Astrocyte of the cerebellum (primary cell): ENCODE measurements around the gene PROCR.
"Not testable (repeated sequence)": the region's sequence is repeated elsewhere in the genome, so short reads cannot be mapped to it uniquely, and the experiment has no call there.

ENCODE experiments used
- DNase-seq: peaks from one replicate; pipeline ENCODE4 v3.0.0-alpha.2; 2011; ENCODE audit warnings: low read depth
- H3K4me3 ChIP-seq: 2 replicates; pipeline ENCODE4 v1.5.1; 2011; ENCODE audit warnings: mild to moderate bottlenecking, low read depth, low read length, moderate library complexity
- CTCF ChIP-seq: IDR thresholded peaks from 2 replicates; pipeline ENCODE4 v1.5.1; 2012; ENCODE audit warnings: low read length, low read depth, moderate library complexity, mild to moderate bottlenecking; ENCODE audit errors: missing control alignments
- in situ Hi-C: cut with HindIII; loops from 2 replicates; pipeline ENCODE4 v1.10.0; 2017; ENCODE audit warnings: low sequenced_read_pairs

Gene PROCR

GRCh38 chr20:35156978-35157377, 14.9 kb upstream of the PROCR start:
- no peak overlapping the region for H3K4me3 ChIP-seq
- no peak for DNase-seq
- no peak for TF ChIP-seq CTCF
- in situ Hi-C loops, result no loop called here

- DNase-seq, in situ Hi-C loops, H3K4me3 ChIP-seq: not testable (repeated sequence)
Observed at GRCh38 chr20:35160341-35160740, 11.5 kb upstream of the PROCR start.

GRCh38 chr20:35164531-35164930, 7.3 kb upstream of the PROCR start:
- H3K4me3 ChIP-seq, DNase-seq, in situ Hi-C loops: not testable (repeated sequence)

GRCh38 chr20:35165221-35166185, 6.4 kb upstream of the PROCR start:
- H3K4me3 ChIP-seq, result no peak overlapping the region
- in situ Hi-C loops, result no loop called here
- TF ChIP-seq CTCF, result no peak
- no peak for DNase-seq

GRCh38 chr20:35166242-35166830, 5.5 kb upstream of the PROCR start:
- no peak for TF ChIP-seq CTCF
- in situ Hi-C loops, result no loop called here
- H3K4me3 ChIP-seq, result no peak overlapping the region
- no peak for DNase-seq

GRCh38 chr20:35167787-35168186, 4.1 kb upstream of the PROCR start:
- H3K4me3 ChIP-seq, result no peak overlapping the region
- in situ Hi-C loops, result no loop called here
- no peak for TF ChIP-seq CTCF
- DNase-seq, result no peak

GRCh38 chr20:35168701-35169409, 3.0 kb upstream of the PROCR start:
- H3K4me3 ChIP-seq, in situ Hi-C loops, DNase-seq: not testable (repeated sequence)

GRCh38 chr20:35171438-35171752, 477 bp upstream of the PROCR start:
- in situ Hi-C loops, result no loop called here
- TF ChIP-seq CTCF, result no peak
- no peak for DNase-seq
- peak overlapping the region; percentile 38 for H3K4me3 ChIP-seq
